Measurements from ENCODE around the gene RCOR1.

Gene RCOR1

GRCh38 chr14:102678394-102678793, 85.9 kb downstream of the RCOR1 start:
- no peak for DNase-seq (ENCODE audit: low spot score)

GRCh38 chr14:102683399-102684297, 91.2 kb downstream of the RCOR1 start:
- no peak for DNase-seq (ENCODE audit: low spot score)

- no peak for DNase-seq (ENCODE audit: low spot score)
These were observed 91.8 kb downstream of the RCOR1 start for GRCh38 chr14:102684298-102684663.

GRCh38 chr14:102686196-102686801, 93.8 kb downstream of the RCOR1 start:
- no peak for DNase-seq (ENCODE audit: low spot score)

GRCh38 chr14:102688290-102688689, 95.8 kb downstream of the RCOR1 start:
- DNase-seq (ENCODE audit: low spot score), result no peak

- DNase-seq (ENCODE audit: low spot score), result no peak
These were observed 98.2 kb downstream of the RCOR1 start for GRCh38 chr14:102690509-102691286.

GRCh38 chr14:102691763-102692162, 99.3 kb downstream of the RCOR1 start:
- no peak for DNase-seq (ENCODE audit: low spot score)

- DNase-seq (ENCODE audit: low spot score), result no peak
These were observed 99.9 kb downstream of the RCOR1 start for GRCh38 chr14:102692334-102692733.

GRCh38 chr14:102693006-102693755, 100.7 kb downstream of the RCOR1 start:
- DNase-seq (ENCODE audit: low spot score), result no peak

GRCh38 chr14:102694530-102695166, 102.2 kb downstream of the RCOR1 start:
- DNase-seq (ENCODE audit: low spot score), result peak; percentile 69

GRCh38 chr14:102695167-102695555, 102.7 kb downstream of the RCOR1 start:
- DNase-seq (ENCODE audit: low spot score), result no peak

- no peak for DNase-seq (ENCODE audit: low spot score)
These were observed 103.9 kb downstream of the RCOR1 start for GRCh38 chr14:102696332-102696731.

- peak; percentile 8 for DNase-seq (ENCODE audit: low spot score)
These were observed 104.5 kb downstream of the RCOR1 start for GRCh38 chr14:102696856-102697495.

- DNase-seq (ENCODE audit: low spot score), result no peak
These were observed 105.1 kb downstream of the RCOR1 start for GRCh38 chr14:102697501-102697900.

GRCh38 chr14:102699416-102700110, 107.1 kb downstream of the RCOR1 start:
- no peak for DNase-seq (ENCODE audit: low spot score)

- DNase-seq (ENCODE audit: low spot score), result no peak
These were observed 116.0 kb downstream of the RCOR1 start for GRCh38 chr14:102708494-102708893.

GRCh38 chr14:102711207-102711606, 118.8 kb downstream of the RCOR1 start:
- DNase-seq (ENCODE audit: low spot score), result no peak

GRCh38 chr14:102711946-102712345, 119.5 kb downstream of the RCOR1 start:
- no peak for DNase-seq (ENCODE audit: low spot score)

GRCh38 chr14:102717276-102717675, 124.8 kb downstream of the RCOR1 start:
- no peak for DNase-seq (ENCODE audit: low spot score)

GRCh38 chr14:102722646-102723045, 130.2 kb downstream of the RCOR1 start:
- DNase-seq (ENCODE audit: low spot score), result no peak

Data from putamen (tissue), 1 donor.